IPS-NIHi11 (cell line): ENCODE measurements around the gene SLC2A5.

Experiments used
- DNase-seq: peaks from one replicate; pipeline ENCODE4 v3.0.0; 2012; ENCODE audit warnings: mixed read lengths, low spot score

The SLC2A5 gene

DNA sequence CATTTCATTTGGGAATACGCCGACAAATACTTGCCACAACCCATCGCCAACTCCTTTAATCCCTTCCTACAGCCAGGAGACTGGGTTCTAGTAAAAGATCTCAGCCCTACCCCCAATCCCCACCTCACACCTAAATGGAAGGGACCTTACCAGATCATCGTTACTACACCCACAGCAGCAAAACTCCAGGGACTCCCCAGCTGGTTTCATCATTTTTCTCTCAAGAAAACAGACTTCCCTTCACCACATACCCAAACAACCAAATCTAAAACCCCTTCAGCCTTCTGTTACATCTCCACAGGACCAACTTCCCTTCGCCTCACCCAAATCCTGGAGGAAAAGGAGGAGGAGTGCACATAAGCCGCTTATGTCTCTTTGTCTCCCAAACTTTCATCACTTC, 23.7 kb upstream of the SLC2A5 start:
- DNase-seq = no peak

DNA sequence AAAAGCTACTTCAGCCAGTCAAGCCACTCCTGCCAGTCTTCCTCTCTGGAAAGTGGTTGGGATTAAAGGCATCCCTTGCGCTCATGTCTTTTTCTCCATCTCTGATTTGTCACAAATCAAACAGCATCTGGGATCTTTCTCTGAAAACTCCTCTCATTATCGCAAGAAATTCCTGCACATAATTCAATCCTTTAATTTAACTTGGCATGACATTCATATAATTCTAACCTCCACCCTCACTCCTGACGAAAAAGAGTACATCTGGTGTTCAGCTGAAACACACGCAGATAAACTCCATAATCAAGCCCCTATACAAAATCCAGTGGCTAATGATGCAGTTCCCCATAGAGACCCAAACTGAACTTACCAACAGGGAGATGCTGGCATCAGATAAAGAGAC, 19.4 kb upstream of the SLC2A5 start:
- no peak for DNase-seq

DNA sequence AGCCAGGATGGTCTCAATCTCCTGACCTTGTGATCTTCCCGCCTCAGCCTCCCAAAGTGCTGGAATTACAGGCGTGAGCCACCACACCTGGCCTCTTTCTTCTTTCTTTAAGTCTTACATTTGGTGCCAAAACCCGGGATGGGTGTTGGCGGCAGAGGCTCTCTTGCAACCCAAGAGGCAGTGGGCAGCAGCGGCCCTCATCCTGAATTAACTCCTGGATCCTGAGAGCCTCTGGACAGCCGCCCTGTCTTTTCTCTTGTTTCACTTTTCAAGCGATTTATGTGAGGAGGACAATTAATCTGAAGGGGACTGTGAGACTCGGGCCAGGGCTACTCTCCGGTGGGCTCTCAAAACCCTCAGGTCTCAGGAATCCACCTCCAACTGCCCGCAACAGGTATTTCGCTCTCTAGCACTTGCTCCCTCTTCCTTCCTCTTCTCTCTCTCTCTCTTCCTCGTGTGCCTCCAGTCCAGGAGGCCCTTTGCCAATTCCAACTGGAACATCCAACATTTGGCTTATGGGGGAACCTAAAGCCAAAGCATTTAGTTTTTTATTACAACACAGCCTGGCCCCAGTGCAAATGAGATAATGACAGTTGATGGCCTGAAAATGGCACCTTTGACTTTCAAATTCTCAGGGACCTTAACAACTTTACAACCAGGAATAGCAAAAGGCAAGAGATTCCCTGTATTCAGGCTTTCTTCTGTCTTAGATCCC, 18.1 kb upstream of the SLC2A5 start:
- no peak for DNase-seq

DNA sequence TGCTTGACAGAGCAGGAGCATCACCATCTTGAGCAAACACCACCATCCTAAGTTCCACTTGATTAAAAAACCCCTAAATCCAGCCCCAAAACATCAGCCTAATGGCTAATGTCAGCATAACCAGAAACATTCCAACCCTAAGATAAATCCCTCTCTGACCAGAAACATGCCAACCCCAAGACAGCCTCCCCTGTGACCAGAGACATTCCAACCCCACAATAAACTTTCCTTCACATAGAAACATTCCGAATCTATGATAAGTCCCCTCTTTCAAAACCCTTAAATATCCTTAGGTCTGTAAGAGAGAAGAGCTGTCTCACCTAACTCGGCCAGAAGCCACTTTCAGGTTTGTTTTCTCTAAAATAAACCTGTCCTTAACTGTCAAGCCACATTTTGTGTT, 17.4 kb upstream of the SLC2A5 start:
- no peak for DNase-seq

DNA sequence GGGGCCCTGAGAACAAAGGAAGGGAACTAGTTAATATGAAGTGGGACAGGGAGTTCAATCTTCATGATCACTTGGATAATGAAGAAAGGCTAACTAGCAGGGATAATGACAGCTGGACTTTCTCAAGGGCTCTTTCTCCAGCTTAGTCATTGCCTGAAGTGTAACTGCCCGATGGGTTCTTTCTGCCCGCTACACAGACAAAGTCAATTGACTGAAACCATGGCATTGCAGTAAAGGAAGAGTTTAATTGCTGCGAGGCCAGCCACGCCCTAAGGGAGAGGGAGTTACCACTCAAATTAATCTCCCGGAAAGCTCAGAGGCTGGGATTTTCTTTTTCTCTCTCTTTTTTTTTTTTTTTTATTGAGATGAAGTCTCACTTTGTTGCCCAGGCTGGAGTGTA, 16.6 kb upstream of the SLC2A5 start:
- no peak for DNase-seq

DNA sequence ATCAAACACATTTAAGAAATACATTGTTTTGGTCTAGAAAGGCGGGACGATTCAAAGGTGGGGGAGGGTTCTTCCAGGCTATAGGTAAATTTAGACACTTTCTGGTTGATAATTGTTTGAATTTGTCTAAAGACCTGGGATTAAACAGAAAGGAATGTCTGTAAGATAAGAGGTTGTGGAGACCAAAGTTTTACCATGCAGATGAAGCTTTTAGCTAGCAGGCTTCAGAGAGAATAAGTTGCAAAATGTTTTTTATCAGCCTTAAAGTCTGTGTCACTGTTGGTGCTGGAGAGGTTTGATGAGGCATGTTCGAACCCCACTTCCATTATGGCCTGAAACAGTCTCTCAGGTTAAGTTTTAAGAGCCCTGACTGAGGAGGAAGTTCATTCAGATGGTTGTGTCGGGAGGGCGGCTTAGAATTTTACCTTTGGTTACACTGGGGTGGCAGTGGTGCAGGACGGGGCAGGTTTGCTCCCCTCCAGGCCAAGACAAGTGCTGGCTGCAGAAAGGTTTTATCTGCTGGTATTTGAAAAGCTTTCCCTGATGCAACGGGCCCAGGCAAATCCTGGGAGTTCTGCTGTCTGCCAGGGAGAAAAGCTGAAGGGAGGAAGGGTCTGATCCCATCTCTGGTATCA, 16.0 kb upstream of the SLC2A5 start:
- no peak for DNase-seq

DNA sequence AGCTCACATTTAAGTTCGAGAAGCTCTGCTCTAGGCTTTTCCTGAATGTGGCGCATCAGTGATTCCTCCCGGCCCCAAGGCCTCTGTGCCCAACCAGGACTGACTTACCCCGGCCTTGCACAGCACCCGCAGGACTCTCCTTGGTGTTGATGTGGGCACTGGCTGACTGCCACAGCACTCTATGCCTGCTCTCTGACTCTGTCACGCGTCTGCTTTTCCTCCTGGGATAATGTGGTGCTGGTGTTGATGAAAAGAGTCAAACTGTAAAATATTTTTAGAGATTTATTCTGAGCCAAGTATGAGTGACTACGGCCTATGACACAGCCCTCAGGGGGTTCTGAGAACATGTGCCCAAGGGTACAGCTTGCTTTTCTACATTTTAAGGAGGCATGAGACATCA, 15.5 kb upstream of the SLC2A5 start:
- DNase-seq = no peak

DNA sequence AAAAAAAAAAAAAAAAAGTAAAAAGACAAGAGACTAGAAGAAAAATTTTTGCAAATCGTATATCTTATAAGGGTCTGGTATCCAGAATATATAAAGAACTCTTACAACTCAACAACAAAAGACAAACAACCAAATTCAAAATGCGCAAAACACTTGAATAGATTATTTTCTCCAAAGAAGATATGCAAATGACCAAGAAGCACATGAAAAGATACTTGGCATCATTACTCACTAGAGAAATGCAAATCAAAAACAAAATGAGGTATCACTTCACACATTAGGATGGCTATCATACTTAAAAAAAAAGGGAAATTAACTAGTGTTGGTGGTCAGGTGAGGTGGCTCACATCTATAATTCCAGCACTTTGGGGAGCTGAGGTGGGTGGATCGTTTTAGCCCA, 12.0 kb upstream of the SLC2A5 start:
- no peak for DNase-seq

DNA sequence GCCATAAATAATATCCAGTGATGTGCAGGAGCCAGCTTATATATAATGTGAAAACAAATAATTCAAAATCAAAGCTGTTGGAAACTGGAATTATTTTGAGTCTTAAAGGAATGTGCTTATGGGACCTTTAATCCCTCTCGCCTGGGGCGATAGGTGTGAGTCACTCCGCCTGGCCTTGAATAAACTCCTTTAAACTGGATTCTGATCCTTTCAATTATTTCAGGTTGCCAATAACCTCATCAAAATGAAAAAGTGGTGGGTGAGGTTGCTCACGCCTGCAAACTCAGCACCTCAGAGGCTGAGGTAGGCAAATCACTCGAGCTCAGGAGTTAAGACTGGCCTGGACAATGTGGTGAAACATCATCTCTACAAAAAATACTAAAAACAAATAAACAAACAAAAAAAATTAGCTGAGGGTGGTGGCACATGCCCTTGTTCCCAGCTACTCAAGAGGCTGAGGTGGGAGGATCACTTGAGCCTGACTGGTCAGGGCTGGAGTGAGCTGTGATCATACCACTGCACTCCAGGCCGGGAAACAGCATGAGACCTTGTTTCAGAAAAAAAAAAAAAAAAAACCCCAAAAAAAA, 11.4 kb upstream of the SLC2A5 start:
- no peak for DNase-seq

DNA sequence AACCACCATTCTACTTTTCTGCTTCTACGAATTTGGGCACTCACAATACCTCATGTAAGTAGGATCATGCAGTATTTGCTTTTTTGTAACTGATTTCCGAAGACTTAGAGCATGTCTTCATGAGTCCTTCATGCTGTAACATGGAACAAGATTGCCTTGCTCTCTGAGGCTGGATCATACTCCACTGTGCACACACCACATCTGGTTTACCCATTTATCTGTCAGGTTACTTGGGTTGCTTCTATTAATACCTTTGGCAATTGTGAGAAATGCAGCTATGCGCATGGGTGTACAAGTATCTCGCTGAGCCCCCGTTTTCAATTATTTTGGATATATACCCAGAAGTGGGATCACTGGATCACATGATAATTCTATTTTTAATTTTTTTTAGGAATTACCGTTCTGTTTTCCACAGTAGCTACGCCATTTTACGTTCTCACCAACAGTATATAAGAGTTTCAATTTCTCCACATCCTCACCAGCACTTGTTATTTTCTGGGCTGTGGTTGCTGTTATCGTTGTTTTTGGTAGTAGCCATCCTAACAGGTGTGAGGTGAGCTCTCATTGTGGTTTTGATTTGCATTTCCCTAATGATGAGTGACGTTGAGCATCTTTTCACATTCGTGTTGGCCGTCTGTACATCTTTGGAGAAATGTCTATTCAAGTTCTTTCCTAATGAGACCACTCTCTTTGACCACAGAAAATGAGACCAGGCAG, 10.7 kb upstream of the SLC2A5 start:
- DNase-seq = no peak

DNA sequence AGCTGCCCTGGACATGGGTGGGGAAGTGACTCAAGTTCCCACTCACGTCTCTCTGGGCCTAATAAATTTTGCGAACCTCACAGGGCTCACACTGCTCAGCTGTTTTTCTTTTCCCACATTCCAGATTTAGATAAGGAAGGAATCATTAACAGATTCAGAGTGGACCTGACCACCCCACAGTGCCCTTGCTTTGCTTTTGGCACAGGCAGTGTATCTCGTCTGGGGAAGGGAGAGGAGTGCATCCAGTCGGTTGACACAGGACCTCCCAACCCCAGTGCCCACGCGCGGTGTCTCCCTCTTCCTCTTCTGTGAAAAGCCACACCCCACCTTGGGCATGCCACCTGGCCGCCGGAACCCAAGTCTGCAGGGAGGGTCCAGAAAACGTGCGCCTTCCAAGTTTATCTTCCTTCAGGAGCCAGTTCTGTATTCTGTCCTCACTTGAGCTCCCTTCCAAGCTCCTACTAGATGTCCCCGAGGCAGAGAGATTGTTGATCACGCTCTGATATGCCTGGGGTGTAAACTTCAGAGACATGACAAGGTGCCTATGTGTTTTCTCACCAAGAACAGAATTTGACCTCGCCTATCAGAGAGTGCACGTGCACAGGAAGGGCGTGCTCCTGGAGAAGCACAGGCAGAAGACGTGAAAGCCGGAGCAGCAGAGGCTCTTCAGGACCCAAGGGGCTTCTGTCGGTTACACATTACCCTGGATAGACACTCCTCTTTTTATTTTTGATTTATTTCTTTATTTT, 9.5 kb upstream of the SLC2A5 start:
- DNase-seq = no peak

DNA sequence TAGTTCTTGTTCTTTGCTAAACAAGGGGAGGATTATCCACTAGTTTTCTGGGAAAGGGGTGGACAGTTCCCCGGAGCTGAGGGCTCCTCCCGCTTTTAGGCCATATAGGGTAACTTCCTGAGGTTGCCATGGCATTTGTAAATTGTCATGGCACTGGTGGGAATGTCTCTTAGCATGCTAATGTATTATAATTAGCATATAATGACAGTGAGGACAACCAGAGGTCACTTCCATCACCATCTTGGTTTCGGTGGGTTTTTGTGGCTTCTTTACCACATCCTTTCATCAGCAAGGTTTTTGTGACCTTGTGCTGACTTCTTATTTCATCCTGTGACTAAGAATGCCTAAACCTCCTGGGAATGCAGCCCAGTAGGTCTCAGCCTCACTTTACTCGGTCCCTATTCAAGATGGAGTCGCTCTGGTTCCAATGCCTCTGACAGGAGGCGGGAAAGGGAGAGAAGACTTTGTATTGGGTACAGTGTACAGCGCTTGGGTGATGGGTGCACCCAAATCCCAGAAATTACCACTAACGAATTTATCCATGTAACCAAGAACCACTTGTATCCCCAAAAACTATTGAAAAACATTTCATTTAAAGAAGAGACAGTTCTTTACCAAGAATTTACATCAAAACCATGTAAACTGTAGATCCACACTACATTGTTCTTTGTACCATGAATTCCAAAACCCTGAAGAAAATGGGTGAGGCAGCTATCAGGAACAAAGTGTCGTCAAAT, 8.7 kb upstream of the SLC2A5 start:
- DNase-seq = no peak

DNA sequence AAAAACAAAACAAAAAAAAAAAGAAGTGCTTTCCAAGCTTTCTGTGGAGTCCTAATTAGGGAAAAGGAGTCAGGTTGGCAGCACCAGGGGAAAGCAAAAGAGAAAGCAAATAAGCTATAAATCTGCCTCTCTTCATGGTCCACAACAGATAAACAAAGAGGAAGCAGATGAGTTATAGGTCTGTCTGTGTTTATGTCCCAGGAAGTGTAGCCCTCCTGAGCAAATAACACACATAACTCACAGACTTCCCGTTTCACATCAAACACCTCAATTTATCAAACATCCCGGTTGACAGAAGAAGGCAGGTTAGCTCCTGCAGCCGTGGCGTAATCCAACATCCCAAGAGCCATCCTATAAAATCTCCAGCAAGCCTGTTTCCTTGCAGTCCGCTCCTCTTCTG, 5.6 kb upstream of the SLC2A5 start:
- DNase-seq = no peak

DNA sequence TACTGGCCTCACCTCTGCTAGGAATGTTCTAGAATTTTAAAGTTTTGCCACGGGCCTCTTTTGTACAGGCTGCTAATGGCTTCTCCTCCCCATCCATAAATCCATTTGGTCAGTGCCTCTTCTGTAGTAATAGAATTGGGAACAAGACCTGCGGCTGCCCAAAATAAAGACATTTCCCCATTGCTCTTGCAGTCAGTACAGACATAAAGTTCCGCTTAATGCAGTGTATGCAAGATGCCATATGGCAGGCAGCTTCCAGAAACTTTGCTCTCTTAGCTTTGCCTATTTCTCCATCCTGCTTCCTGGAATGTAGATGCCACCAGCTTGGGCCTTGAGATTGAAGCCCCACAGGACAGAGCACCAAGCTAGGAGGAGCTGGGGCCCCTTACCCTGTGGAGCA, 3.7 kb upstream of the SLC2A5 start:
- DNase-seq = no peak

DNA sequence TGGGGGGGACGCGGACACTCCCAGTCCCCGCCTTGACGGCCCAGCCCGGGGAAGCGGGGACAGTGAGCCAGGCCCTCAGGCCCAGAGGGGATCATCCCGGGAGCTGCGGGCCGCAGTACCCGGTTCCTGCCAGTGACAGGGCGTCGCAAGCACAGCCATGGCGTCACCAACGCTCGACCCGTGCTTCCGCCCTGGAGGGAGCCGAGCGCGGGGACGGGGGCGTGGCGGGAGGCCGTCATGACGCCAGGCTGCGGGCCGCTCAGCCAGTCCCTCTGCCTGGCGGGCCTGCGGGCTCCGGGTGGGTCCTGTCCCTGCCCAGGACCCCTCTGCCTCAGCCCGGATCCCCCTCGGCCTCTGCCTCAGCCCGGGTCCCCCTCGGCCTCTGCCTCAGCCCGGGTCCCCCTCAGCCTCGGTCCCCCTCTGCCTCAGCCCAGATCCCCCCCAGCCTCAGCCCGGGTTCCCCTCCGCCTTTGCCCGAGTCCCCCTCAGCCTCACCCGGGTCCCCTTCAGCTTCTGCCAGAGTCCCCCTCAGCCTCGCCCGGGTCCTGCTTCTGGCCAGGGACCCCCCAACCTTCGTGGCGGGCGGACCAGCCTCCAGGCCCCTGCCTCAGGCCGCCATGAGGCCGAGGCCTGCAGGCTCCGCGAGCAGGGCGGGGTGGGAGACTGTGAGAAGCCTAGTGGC, 2.3 kb upstream of the SLC2A5 start:
- DNase-seq = peak; percentile 37

DNA sequence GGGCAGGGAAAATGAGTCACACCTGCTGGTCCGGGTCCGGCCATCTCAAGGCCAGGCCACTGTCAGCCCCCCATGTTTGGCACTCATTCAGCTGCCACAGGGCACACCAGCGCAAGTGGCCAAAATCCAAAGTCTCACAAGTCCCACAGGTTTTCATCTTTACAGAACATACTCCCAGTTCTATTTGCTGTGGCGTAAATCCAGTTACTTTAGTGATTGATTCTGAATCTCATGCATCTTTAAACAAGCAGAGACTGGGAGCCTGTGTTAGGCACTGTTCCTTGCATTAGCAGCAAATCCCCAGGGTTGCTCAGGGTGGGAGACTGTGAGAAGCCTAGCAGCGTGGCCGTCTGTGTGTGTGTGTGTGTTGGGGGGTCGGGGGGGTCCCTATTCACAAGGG, 1.1 kb upstream of the SLC2A5 start:
- no peak for DNase-seq

DNA sequence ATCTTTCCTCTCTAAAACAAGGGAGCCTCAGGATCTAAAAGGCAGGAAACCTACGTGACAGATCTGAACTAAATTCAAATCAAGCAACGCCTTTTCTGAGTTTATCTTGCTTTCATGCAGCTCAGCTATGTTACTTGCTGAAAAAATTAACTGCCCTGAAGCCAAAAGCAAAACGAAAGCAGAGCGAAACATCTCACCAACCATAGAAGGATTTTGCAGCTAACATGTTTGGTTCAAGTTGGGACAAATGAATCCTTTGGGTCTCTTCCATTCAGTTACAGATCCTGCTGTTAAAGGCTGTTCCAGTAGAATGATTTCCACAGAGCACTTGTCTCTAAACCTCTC, 482 bp downstream of the SLC2A5 start:
- DNase-seq = no peak

DNA sequence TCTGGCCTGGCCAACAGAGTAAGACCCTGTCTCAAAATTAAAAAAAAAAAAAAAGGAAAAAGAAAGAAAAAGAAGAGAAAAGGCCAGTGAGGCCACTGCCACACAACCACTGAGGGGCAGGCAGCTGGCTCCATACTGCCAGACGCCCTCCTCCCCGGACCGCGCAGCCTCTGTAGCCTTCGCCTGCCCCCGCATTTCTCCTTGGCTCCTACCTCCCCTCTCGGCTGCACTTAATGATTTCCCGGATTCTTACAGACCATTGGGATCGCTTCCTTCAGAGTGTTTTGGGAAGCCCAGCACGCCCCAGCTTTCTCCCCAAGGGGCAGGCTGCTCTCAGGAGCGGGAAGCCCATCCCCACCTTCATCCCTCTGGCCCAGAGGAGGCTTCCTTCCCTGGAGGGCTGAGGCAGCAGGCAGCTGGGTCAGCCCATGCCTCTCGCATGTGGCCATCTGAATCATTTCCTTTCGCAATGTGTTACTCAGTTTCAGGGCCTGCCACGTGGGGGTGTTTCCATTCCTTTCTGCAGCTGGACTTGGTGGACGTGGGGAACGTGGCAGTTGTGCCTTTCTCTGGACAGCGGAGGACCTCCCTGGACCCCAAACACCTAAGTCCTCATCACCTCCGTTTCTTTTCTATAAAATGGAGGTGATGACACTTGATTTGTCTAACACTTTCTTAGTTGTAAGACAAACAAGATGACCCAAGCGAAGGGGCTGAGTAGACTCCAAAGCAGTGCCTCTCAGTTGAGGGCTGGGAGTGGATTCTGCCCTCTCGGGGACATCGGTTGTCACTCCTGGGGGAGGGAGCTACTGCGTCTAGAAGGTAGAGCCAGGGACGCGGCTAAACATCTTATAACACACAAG, 2.3 kb downstream of the SLC2A5 start:
- DNase-seq = no peak

DNA sequence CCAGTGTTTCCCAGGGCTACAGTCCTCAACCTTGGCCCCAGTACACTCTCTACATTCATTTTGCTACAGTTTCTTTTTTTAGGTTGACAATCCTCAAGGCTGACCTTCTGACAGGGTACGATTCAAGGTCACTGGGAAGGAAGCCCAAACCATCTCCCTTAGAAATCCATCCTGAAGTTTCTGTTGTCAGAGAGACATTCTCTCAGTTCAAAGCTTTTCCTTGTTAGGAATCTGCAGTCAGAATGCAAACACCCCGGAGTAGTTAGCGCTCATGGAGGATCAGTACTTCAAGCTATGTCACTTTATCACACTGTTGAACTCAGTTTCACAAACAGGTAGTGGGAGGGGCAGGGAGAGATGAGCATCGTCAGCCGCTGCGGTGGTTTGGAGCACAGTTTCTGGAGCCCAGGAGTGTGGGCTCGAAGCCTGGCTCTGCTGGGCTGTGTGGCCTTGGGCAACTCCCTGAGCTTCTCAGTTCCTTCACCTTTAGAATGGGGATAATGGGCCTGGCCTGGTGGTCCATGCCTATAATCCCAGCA, 4.2 kb downstream of the SLC2A5 start:
- no peak for DNase-seq

DNA sequence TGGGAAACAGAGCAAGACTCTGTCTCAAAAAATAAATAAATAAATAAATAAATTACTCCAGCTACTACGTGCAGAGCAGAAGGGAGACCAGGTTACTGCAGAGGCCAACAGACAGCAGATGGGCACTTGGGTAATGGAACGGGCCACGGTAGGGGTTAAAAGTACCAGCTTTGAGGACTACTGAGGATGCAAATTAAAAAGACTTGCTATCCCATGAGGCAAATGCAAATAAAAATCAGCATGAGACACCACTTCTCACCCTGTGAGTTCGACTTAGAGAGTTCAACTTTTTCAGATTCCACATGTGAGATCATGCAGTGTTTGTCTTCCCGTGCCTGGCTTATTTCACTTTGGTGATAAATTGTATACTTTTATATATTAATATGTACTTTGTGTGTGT, 6.6 kb downstream of the SLC2A5 start:
- DNase-seq = no peak
